ENCODE results near the gene PHYHIPL.

PHYHIPL gene

DNA sequence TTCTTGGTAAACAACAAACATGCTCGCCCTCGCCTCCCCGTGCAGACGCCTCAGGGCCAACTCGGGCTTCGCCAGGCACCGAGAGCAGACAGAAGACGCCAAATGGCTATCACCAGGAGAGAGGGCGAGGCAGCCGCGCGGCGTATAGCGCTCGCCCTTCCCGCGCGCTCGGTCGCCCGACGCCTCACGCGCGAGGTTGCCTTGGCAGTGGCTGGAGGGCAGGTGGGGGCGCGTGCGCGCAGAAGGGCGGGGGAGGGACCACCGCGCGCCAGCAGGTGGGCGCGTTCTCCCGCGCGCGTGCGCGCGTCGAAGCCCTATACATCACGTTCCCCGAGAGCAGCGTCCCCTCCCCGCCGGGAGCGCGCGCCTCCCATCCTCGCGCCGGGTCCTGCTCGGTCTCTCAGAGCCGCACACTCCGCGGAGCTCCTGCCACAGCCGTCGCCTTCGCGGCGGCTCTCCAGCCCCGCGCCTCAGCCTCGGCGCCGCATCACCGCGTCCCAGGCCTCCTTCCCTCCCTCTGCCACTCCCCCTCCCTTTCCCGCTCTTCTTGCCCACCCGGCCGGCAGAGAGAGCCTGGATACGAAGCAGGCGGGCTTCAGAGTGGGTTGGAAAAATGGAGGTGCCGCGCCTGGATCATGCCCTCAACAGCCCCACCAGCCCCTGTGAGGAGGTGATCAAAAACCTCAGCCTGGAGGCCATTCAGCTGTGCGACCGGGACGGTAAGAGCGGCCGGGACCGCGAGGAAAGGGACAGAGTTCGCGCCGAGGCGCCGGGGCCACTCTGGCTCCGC is at the start of gene PHYHIPL:
TSS of gene PHYHIPL (plus strand) at position 403 of the 790 bp plus-strand sequence. CDS start at position 614, 211 bp downstream.
- no peak for DNase-seq

DNA sequence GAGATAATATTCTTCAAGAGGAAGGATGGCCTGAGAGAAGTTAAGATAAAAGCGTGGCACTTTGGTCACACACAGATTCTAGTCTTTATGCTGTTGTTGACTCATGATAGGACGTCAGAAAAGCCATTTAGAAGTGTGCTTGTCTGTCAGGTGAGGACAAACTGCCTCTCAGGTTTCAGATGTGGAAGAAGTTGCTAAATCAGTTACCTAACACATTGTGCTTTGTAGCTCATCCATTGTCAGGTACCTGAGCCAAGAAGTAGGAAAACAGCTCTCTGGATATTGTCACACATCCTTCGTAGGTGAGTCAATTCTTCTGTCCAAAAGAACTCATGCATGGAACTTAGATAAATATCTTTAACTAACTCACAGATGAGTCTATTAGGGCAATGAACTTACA is 49.5 kb upstream of the PHYHIPL start:
- DNase-seq = no peak

DNA sequence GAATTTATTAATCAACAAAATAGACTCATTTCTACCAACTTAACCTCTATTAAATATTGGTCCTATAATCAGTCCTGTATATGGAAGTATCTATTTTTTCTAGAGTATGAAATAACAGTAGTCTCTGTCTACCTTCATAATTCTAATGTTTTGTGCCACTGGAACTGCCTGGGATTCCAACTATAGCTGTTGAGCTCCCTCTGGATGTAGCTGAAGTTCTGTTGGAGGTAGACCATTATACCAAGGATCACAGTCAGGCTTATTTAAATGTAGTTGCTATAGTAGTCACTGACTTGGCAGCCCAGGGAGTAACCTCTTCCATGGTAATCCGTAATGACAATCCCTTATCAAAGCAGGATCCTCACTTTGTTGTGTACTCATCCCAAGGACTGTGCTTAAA is 48.5 kb upstream of the PHYHIPL start:
- DNase-seq = no peak

DNA sequence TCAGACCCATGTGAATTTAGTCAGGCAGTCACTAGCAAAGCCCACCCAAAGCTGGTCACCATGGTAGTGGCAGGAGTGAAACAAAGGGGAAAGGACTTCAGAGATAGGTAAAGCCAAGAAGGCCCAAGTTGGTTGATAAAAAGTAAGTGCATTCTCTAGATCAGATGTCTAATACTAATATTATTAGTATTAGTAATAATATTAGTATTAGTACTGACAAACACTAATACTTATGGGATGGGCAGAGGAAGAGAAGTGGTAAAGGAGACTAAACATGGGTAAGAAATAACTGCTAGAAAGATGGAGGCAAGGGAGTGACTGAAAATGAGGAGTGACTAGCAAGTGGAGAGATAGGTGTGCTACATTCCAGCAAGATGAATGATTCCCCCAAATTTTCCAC is 46.6 kb upstream of the PHYHIPL start:
- no peak for DNase-seq

DNA sequence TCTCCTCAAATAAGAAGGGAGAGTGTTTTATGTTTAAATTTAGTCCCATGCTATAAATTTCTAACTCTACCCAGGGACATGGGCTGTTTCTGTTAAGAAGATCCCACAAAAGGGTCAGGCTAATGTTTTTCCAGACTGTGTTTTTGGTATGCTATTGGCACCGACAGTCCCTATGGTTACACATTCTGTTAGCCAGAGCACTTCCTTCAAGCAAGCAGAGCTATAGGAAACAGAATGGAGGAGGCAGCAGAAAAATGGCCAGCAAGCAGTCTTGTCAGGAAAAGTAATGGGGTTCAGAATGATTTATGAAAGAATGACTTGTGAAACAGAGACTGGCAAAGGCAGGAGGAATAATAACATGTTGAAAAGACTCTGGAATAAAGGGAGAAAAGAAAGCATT is 44.8 kb upstream of the PHYHIPL start:
- DNase-seq = no peak

DNA sequence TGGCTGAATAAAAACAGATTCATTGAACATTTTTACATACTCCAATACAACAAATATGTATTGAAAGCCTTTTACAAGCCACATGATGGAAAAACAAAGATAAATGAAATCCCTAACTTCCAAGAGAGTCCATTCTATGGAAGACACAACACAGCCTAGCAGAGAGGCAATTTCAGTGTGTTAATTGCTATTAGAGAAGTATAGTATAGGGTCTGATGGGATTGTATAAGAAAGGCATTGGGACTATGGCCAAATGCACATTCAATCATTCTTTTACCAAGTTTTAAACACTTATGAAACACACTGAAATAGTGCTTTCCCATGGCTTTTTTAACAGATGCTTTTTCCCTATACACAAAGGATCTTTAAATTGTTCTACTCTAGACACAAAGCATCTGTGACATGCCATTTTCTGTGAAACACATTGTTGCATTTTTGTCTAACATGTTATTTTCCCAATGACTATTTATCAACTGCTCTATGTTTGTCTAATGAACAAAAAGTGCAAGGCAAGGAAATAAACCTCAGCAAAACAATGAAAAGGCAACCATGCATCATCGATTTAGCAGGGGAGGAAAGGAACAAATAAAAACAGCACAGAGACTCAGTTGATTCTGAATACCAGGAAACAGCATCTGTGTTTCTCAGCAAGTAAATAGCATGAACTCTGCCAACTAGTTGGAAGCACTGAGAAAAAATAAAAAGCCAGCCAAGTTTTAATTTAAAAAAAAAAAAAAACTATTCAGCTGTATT is 42.4 kb upstream of the PHYHIPL start:
- no peak for DNase-seq

DNA sequence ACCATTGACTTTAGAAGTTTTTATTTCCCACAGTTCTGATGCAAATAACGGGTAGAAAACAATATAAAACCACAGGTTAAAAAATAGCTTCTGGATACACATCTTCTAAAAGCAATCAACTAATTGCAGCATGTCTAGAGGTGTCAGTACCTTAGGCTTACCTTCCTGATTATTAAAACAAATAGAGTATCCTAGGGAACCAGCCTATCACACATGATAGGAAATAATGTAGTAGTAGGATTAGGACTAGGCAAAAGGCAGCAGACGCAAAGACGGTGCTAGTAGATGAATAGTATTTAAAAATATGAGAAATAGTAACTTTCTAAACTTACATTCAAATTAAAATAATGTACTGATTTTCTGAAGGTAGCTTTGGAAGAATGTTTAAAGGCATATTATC is 41.7 kb upstream of the PHYHIPL start:
- no peak for DNase-seq

DNA sequence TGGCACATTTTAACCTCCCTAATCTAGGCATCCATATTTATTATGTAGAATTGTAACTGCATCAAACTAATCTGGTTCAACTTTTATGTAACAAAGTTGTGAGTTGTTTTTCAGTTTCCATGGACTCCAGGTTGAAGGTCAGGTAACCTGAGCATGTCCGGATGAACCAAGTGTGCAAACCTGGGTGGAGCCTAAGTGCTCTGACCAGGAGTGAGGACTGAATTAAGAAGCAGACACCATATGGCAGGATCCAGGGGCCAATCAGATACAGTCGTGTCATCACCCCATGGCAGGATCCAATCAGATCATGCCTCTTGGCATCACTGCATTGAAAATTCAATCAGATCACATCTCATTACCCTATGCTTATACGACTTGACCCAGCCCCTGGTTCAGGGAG is 41.2 kb upstream of the PHYHIPL start:
- DNase-seq = no peak

DNA sequence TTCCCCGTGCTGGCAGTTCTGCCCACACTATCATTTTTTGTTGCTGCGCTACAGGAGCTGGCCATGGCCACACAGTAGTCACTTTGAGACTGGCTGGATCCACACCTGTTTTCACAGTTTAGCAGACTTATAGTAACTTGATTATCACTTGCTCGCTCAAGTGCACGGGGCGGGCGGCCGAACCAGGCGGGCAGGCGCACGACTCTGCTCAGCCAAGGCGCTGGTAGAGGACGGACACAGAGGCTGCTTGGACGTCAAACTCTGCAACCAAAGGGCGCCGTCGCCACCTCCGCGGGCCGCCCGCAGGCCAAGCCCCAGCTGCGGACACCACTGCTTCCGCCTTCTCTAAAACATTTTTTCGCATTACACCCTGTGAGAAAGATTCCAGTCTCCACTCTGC is 38.4 kb upstream of the PHYHIPL start:
- DNase-seq = no peak

DNA sequence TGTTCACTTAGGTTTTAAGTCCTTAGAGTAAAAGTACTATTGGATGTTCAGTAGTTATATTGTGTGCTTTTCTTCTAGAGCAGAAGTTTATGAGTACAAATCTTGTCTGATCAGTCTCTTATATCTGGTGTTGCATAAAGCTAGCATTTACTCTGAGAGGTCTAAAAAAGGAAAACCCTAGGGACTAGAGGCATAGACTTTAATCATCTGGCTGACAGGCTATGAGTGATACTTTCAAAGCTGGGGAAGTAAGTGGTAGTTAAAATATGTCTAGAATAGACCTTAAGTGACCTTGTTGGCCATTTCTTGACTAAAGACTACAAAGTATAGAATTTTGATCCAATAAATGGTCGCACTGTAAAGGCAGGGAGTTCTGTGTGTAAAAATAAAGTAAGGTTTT is 32.9 kb upstream of the PHYHIPL start:
- DNase-seq = no peak

DNA sequence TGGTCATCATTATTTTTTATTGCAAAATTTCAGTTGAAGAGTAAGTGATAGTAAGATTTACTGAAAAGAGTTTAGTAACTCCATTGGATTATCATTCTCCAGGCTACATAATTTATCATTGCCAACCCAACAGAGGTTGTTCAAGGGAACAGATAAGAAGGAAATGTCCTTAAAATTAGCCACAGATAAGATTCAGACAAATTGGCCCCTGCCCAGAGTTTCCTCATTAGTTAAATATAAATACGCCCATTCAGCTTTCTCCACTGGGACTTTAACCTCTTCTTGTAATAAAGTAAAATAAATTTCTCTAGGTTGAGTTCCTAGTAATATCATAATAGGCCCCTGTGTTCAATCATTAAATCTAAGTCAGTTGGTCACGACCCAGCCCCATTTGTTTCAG is 27.7 kb upstream of the PHYHIPL start:
- no peak for DNase-seq

DNA sequence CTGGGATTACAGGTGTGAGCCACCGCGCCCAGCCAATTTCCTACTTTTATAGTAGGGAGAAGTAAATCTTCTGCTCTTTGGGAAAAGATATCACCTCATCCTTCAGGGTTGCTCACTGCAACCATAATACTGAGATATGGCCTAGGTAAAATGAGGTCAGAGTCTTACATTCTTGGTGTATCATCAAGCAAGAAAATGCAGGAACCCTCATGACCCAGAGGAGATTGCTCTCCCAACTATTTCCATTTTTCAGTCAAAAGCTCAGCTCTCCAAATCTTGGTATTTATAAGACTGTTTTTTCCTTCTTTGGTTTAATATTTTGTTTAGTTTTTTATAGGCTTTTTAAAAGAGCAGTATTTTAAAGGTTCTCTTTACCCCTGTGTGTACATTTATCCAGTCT is 20.9 kb upstream of the PHYHIPL start:
- no peak for DNase-seq

DNA sequence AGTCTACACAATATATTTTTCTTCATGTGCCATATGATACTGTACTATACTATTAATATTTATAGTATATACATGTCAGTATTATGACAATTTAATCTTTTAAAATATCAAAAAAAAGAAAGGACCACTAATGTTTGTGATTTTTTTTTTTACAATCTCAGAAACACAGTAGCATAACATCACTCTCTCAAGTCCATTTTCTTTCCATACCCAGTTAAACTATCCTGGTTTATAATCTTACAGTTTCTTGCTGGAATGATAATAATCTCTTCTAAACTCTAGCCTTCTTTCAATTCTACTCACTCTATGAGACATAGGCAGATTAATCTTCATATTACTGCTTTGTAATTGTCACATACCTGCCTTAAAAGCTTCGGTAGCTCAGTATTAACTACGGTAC is 8.9 kb upstream of the PHYHIPL start:
- no peak for DNase-seq

DNA sequence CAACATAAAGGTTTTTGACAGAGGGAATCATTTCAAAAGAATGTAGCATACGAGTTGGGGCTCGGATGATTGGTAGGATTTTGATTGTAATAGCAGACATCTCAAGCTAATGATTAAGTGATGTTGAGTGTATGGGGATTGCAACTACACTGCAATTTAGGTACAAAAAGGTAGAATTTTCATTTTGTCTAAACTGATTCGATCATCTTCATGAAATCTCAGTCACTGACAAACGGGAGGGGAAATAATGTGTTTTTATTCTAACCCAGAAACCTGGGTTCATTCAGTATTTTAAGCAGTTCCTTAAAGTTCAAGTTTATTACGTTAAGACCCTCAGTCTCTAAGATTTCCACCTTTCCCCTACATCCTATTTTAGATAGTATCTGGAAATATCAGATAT is 3.9 kb upstream of the PHYHIPL start:
- no peak for DNase-seq

DNA sequence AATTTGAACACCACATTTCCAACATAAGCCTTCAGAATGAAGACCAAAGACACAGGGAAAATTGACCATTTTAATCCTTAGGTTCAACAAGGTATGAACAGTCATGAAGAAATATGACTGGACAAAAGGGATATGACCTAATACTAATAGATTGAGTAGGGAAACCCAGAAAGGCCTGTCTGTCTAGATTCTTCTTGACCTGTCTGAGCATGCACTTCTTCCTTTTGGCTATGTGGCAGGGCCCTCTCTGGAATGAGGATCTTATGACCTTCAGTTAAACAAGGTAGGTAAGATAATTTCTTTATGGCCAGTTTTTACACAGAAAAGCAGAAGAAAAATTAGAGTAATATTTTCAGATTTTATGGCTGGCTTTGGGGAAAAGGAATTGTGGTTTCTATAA is 3.0 kb upstream of the PHYHIPL start:
- no peak for DNase-seq

DNA sequence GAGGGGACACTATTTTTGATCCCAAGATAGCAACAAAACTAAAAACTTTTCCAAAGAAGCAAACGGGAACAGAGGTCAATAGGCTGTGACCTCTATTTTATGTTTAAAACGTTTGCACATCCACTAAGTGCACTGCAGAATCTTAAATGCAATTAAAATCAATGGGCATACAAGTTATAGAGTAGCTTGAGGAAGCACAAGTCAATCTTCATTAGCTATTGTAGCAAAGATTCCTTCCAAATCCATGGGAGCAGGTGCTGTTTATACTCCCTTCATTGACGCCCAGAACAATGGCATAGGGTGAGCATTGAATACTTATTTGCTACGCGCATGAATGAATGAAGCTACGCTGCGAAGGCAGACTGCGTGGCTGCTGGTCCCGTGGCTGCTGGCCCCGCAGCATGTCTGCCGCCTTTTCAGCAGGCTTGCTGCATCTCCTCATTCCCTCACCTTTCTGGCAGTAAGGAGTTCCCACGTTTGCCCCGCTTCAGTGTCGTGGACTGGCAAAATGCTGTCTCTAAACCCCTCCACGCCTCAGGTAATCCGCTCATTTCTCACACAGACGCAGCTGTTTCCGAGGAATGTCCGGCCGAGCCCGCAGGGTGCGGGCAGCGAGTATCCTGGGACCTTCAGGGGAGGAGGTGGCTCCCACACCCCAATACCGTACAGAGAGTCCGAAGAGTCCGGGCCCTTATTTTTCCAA is 754 bp upstream of the PHYHIPL start:
- no peak for DNase-seq

DNA sequence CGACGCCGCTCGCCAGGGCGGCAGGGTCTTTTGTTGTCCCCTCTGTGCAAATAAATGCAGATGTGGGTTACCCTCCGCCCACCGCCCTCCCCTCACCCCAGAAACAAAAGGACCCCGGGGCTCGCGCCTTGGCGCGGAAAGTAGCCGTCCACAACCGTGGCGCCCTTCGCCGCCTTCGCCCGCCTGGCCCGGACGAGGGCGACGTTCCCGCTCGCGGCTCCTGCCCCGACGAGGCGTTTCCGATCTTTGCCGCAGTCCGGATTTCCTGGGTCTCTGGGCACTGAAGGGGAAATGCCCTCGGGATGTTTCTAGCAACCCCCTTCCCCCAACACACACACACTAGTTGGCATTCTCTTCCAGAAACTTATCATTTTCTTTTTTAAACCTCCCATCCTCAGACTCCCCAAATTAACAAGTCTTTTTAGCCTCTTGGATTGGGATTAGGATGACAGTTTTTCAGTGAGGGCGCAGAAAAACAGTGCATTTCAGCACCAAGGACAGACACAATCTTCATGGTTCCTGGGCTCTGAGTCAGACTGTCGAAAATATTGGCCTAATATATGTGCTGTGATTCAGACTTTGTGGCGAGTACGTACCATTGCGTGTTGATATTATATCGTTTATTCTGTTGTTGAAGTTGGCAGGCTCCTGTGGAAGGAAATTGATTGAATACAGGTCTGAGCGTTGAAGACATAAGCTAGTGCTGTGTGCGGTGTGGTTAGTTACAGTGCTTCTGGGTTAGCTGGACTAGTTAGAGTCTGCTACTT is 771 bp downstream of the PHYHIPL start:
- DNase-seq = no peak

DNA sequence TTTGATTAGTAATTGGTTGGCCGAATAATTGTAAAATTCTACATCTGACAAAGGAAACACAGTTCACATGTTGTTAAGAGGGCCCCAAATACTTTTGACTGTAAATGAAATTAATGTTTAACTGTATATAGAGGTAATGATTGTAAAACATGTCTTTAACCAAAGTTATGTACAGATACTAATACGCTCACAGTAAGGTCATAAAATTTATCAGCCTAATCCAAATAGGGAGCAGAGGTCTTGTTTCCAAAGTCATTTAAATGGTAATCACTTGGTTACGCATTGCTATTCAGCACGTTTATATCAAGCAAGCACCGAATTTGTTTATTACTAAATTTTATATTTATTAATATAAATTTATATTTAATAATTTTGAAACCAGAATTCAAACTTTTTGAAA is 1.4 kb downstream of the PHYHIPL start:
- no peak for DNase-seq

DNA sequence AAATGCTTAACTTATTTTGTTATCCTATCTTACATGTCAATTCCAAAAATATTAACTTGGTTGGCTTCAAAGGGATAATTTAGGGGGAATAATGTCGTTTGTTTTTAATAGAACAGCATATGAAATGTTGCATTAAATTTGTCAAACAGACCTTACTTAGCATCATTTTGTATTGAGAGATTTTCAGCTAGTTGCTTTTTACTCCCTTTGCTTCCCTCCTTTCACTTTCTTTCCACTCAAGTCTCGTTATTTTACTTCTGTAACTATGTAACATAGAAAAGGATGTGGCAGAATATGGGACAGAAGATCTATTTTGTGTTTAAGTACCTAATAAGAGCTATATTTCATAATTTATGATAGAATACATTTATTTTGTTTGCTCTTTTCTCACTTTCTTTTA is 2.6 kb downstream of the PHYHIPL start:
- DNase-seq = no peak

DNA sequence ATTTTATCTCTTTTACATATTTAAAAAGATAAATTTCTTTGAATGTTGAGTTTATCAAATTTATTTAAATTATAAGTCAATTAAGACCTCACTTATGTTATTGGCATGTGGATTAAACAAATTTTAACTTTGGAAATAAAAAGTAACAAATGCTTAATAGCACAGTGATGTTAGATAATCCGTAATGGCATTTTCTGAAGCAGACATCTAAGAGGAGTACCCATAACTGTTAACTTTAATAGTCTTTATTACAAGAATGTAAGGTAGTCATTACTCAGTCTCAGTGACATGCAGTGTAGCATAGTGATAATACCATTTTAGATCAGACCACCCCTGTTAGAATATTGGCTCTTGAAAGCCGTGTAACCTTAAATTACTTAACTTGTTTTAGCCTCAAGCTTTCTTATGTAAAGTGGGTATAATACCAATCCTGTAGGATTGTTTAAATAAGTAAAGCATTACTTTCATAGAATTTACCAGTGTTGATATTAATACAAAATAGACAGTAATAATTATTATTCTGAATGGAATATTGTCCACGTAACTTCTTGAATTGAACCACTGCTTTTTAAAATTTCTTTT is 4.3 kb downstream of the PHYHIPL start:
- DNase-seq = no peak

DNA sequence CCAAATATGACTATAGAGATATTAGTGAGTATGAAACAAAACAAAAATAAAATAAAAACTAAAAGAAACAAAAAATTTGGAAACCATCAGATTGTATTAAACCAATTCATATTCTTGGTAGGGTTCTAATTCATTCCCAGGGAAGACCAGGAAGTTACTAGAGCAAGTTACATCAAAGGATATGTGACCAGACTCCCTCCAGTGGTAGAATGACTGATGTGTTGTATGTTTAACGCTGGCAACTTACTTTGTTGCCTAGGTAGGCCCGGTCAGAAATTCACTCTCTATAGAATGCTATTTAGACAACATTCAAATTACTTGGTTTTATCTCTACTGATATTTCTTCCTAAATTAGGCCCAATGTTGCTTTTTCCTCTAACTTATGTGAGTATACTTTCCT is 5.2 kb downstream of the PHYHIPL start:
- no peak for DNase-seq

DNA sequence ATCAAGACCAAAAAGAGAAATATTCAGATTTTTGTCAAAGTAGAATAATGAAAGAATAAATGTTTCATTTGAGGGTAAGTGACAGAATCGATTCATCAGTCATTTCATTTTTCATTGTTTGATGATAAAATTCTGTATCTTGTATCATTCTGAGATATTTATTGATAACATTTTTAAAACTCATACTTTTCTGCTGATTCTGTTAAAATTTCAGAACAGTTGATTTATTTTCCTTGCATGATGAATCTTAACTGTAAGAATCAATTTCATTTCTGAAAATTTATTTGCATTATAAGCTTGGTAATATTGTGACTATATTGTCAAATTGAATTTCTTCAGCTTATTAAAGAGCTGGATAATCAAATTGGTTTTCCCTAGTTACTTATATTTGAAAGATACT is 13.9 kb downstream of the PHYHIPL start:
- no peak for DNase-seq

DNA sequence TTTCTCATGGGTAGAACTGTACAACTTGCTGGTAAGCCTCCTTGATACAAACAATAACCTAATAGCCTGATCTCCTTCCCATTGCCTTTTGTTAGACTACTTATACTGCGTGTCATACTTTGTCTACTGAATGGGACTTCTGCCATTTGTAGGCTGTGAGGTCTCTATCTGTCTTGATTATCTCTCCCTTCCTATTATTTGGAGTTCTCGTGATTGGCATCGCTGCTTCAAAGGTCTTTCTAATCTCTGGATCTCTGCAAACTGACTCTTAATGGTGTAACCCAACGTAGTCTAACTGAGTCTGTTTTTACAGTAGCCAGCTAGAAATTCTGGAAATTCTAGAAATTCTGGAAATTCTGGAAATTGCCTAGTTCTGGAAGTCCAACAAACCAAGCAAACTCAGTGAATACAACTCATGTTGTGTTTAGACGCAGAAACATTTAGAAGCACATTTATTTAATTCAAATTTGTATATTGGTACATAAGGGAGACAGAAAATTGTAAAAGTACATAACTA is 29.8 kb downstream of the PHYHIPL start:
- DNase-seq = no peak
